Jurkat, Clone E6-1 (cell line): ENCODE measurements around the gene OTUD3.
"Not testable (repeated sequence)": the region's sequence is repeated elsewhere in the genome, so short reads cannot be mapped to it uniquely, and the experiment has no call there.

Source experiments
- DNase-seq: peaks from one replicate; pipeline ENCODE4 v3.0.0-alpha.2; 2011; ENCODE audit warnings: low read depth, low spot score
- H3K4me3 ChIP-seq: 2 replicates; pipeline ENCODE4 v1.5.1; 2011; ENCODE audit warnings: mild to moderate bottlenecking, low read length, control low read depth, moderate library complexity

The OTUD3 gene

GRCh38 chr1:19894218-19894617, 12.0 kb downstream of the OTUD3 start:
- no peak overlapping the region for H3K4me3 ChIP-seq
- DNase-seq = no peak

- no peak for DNase-seq
- no peak overlapping the region for H3K4me3 ChIP-seq
Measured at GRCh38 chr1:19901653-19902052, 19.5 kb downstream of the OTUD3 start.

- H3K4me3 ChIP-seq = no peak overlapping the region
- DNase-seq = no peak
Measured at GRCh38 chr1:19903621-19904020, 21.4 kb downstream of the OTUD3 start.

DNA sequence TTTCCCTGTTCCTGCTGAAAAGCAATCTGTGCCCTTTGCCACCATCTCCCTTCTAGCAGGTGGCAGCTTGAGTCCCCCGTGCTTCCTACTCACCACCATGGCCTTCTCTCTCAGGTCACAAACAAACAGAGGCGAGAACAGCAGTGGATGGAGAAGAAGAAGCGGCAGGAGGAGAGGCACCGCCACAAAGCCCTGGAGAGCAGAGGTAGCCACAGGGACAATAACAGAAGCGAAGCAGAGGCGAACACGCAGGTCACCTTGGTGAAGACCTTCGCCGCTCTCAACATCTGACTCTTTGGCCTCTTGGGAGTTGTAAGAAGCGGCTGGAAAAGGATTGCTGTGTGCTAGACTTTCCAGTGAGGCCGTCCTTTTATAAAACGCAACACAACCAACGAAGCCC, 25.3 kb downstream of the OTUD3 start:
- no peak for DNase-seq
- H3K4me3 ChIP-seq = no peak overlapping the region

DNA sequence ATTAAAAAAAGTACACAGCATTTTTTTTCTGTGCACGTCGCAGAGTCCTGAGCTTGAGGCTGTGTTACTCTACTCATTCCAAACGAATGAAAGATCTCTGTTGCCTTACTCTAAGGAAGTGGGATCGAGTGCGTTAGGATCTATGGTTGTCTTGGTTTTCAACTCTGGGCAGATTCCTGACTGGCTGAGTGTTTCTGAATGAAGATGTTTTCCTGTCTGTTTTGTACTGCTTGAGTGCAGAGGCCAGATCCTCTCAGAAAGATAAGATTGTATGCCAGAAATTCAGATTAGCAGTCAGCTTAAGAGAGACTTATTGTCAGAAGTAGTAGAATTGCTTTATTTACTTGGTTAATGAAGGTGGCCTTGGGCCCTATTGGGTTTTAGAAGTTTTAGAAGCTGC, 27.2 kb downstream of the OTUD3 start:
- DNase-seq = no peak
- no peak overlapping the region for H3K4me3 ChIP-seq

DNA sequence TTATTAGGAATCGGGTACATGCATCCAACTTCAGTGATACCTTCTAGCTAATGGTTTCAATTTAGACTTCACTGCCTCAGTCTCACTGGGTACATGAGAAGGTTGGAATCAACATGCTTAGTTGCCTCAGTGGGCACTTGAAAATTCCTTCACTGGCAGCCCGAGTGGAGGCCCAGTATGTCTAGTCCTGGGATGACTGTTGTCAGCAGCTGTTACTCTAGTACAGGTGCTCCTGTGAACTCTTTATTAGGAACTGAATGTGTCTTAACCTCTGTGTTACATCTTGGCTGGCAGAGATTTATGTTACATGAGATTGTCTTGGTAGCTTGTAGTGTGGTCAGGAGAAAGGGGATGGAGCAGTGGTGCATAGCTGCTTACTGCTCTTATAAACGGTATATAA, 27.8 kb downstream of the OTUD3 start:
- H3K4me3 ChIP-seq = no peak overlapping the region
- DNase-seq = no peak

DNA sequence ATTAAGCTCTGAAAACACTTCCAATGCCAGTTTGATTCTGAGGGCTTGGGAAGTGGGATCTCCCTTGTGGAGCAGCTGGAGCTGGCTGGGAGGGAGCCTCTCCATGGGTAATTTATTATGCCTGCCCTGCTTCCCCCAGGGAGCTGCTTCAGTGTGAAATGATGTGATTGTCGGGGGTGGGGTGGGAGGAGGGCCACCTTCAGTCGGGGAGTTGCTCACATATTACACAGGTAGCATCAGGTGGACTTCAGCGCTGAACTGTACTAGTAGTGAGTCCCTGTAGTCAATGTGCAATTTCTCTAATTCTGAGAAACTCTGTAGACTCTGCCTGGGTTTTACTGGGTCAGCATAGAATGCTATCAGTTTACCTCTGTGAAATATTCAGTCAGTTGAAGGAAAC, 28.5 kb downstream of the OTUD3 start:
- no peak overlapping the region for H3K4me3 ChIP-seq
- no peak for DNase-seq

DNA sequence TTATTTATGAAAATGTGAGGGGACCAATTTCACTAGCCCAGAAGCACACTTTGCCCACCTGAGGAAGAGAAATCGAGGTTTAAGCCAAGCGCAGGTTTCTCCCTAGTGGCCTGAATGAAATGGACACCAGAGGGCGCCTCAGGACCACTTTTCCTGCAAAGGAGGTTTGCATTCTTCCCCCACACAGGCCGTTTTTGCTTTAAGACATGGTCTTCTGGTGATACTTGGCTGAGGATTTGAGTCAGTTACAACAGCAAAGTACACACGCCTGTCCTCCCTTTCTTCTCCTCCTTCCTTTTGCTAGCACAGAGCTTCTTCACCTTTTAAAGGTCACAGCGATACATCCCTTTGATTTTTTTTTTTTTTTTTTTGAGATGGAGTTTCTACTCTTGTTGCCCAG, 35.9 kb downstream of the OTUD3 start:
- peak; percentile 74 for DNase-seq
- H3K4me3 ChIP-seq = no peak overlapping the region

- H3K4me3 ChIP-seq = no peak overlapping the region
- DNase-seq = no peak
Measured at GRCh38 chr1:19920132-19920710, 38.0 kb downstream of the OTUD3 start.

DNA sequence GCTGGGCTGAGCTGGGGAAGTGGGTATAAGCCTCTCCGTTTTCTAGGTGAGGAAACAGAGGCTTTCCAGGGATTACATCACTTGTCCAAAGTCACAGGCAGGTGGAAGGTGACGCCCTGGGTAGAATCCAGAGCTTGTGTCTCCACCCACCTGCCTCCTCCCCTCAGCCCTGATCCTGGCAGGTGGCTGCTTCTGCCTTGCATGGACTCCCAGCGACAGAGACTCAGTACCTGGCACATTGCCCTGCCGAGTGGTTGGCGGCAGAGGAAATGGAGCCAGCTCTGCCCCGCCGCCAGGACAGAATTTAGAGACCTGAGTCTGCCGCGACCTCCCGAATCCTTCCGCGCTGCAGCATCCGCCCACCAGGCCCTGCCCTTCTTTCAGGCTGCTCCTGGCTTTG, 39.1 kb downstream of the OTUD3 start:
- no peak overlapping the region for H3K4me3 ChIP-seq
- DNase-seq = no peak

GRCh38 chr1:19922015-19922688, 40.0 kb downstream of the OTUD3 start:
- H3K4me3 ChIP-seq = no peak overlapping the region
- DNase-seq = no peak

DNA sequence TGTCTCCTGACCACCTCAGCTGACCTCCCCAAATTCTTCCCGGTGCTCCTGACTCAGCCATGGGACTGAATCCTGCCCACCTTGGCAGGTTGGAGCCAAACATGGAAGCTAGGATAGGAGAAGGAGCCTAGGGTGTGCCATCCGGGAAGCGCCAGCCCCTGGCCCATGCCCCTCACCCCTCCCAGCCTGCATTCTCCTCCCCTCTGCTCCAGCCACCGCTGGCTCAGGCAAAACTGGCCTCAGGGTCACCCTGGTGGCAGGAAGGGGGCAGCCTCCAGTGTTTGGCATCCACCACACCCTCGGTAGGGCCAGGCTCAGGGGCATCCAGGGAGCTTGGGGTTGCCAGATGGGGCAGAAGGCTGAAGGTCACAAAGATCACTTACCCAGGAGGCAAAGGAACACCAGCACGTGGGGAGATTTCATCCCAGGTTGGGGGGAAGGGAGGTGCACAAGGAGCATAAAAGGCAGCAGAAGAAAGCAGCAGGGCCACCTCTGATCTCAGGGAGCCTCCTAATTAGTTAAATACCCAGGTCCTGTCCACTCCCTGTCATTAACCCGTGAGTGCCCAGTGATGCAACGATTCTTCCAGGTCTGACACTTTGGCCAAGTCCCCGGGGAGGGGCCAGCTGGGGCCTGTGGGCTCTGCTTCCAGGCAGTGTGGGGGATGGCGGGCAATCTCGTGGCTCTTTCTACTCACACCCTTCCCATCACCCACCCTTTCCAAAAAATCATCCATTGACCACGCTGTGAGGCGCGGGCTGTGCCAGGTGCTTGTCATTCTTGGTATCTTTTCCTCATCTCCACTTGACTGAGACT, 41.1 kb downstream of the OTUD3 start, which contains the start of gene PLA2G2E:
Gene PLA2G2E (minus strand): TSS at position 481 of the 816 bp plus-strand sequence. CDS start 58 bp downstream, at position 423.
- H3K4me3 ChIP-seq = no peak within 1 kb of the TSS
- DNase-seq = no peak

DNA sequence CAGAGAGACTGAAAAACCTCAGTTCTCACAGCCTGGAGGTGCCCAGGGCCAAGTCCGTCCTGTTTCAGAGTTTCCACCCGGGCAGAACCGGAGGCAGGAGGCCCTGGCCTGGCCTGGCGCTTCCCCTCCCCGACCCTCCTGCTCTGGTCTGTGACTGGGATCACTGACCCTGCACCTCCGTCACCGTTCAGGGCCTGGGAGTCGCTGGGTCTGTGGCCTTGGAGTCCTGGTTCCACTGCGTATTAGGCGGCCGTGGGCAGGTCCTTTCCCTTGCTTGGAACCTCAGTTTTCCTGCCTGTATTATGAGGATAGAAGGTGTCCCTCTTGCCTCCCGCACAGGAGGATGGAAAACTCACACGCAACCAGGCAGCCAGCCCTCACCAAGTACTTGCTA, 41.8 kb downstream of the OTUD3 start:
- no peak for DNase-seq
- H3K4me3 ChIP-seq = no peak overlapping the region

- no peak for DNase-seq
Measured at GRCh38 chr1:19925342-19926070, 43.3 kb downstream of the OTUD3 start.

GRCh38 chr1:19926296-19927129, 44.3 kb downstream of the OTUD3 start:
- no peak for DNase-seq
- no peak overlapping the region for H3K4me3 ChIP-seq

More at GRCh38 chr1:19925342-19926070, 43.3 kb downstream of the OTUD3 start:
- no peak overlapping the region for H3K4me3 ChIP-seq

DNA sequence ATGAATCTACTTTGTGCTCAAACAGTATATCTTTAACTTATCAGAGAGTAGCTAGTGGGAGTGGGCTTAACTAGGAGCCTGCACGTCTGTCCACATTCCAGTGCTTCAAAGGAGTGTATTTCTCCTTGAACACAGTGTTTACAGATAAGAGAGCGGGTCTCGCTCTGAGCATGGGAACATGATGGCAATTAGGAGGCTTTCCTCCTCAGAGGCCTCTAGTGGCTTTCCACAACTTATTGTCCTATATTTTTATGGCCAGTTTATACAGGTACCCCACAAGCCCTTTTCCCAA, 44.9 kb downstream of the OTUD3 start:
- not testable (repeated sequence) for DNase-seq, H3K4me3 ChIP-seq

- DNase-seq = no peak
- H3K4me3 ChIP-seq = no peak overlapping the region
Measured at GRCh38 chr1:19932866-19933265, 50.7 kb downstream of the OTUD3 start.

DNA sequence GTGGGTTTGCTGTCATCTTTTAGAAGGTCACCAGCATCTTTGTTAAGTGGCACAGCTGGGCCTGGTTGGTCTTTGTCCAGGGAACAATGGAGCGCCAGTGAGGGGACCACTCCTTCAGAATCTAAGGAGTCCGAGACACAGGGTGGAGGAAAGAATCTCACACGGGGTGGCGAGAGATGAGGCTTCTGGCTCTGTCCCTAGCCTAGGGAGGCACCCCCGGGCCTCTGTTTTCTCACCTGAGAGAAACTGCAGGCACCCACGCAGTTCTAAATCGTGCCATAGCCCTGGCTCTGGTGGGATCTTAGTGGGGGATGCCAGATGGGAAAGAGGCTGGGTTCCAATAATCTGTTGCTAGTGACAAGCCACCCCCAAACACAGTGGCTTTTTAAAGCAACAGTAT, 52.1 kb downstream of the OTUD3 start:
- no peak for DNase-seq
- H3K4me3 ChIP-seq = no peak overlapping the region
